H9 (cell line): ENCODE measurements around the gene ZFYVE28. TPM values are rescaled to one million over a fixed set of nuclear protein-coding genes. Genes with fewer than 3 reads are reported as not detected.

ENCODE experiments used
- DNase-seq: peaks from one replicate; pipeline ENCODE4 v3.0.0-alpha.2; 2017
- H2AFZ ChIP-seq: one replicate; pipeline ENCODE4 v1.6.1; 2013; ENCODE audit warnings: mild to moderate bottlenecking, low read length, control low read depth, moderate library complexity
- H2AK5ac ChIP-seq: 2 replicates; pipeline ENCODE4 v1.6.1; 2013; ENCODE audit warnings: low read length, control low read depth, mixed read lengths; ENCODE audit not compliant: insufficient read length
- H2BK120ac ChIP-seq: one replicate; pipeline ENCODE4 v1.6.1; 2013; ENCODE audit warnings: low read depth, mild to moderate bottlenecking, low read length, control low read depth, inconsistent platforms; ENCODE audit not compliant: poor library complexity, severe bottlenecking
- H2BK12ac ChIP-seq: 2 replicates; pipeline ENCODE4 v1.6.1; 2013; ENCODE audit warnings: low read length, control low read depth, mixed read lengths, low read depth; ENCODE audit not compliant: insufficient read length
- H2BK15ac ChIP-seq: 2 replicates; pipeline ENCODE4 v1.6.1; 2013; ENCODE audit warnings: low read depth, low read length, control low read depth
- H2BK20ac ChIP-seq: one replicate; pipeline ENCODE4 v1.6.1; 2013; ENCODE audit warnings: low read depth, mild to moderate bottlenecking, low read length, control low read depth, inconsistent platforms; ENCODE audit not compliant: poor library complexity, severe bottlenecking
- H2BK5ac ChIP-seq: 2 replicates; pipeline ENCODE4 v1.6.1; 2013; ENCODE audit warnings: low read length, control low read depth, mixed read lengths; ENCODE audit not compliant: insufficient read length
- H3K14ac ChIP-seq: 2 replicates; pipeline ENCODE4 v1.6.1; 2013; ENCODE audit warnings: low read length, control low read depth; ENCODE audit not compliant: insufficient read depth
- H3K18ac ChIP-seq: 2 replicates; pipeline ENCODE4 v1.6.1; 2013; ENCODE audit warnings: low read depth, mild to moderate bottlenecking, mixed read lengths, low read length, control low read depth; ENCODE audit not compliant: insufficient read length
- H3K23ac ChIP-seq: 2 replicates; pipeline ENCODE4 v1.6.1; 2013; ENCODE audit warnings: low read length, control low read depth, mixed read lengths, low read depth; ENCODE audit not compliant: insufficient read length
- H3K23me2 ChIP-seq: 2 replicates; pipeline ENCODE4 v1.6.1; 2013; ENCODE audit warnings: low read depth, mild to moderate bottlenecking, mixed read lengths, low read length, control low read depth; ENCODE audit not compliant: insufficient read length, poor library complexity, severe bottlenecking
- H3K27ac ChIP-seq: 2 replicates; pipeline ENCODE4 v1.5.1; 2013; ENCODE audit warnings: low read length, control low read depth, mixed read lengths, low read depth; ENCODE audit not compliant: insufficient read length
- H3K27me3 ChIP-seq: 2 replicates; pipeline ENCODE4 v1.6.1; 2013; ENCODE audit warnings: low read length, control low read depth, inconsistent platforms; ENCODE audit not compliant: insufficient read depth
- H3K4ac ChIP-seq: 2 replicates; pipeline ENCODE4 v1.6.1; 2013; ENCODE audit warnings: low read depth, mild to moderate bottlenecking, control low read depth, inconsistent platforms, low read length, moderate library complexity
- H3K4me1 ChIP-seq: 2 replicates; pipeline ENCODE4 v1.6.1; 2013; ENCODE audit warnings: low read length, control low read depth, inconsistent platforms; ENCODE audit not compliant: insufficient read depth
- H3K4me2 ChIP-seq: 2 replicates; pipeline ENCODE4 v1.6.1; 2013; ENCODE audit warnings: low read length, control low read depth, mixed read lengths; ENCODE audit not compliant: insufficient read length, insufficient read depth
- H3K56ac ChIP-seq: 2 replicates; pipeline ENCODE4 v1.6.1; 2013; ENCODE audit warnings: low read depth, mild to moderate bottlenecking, mixed read lengths, low read length, control low read depth; ENCODE audit not compliant: insufficient read length
- H3K79me1 ChIP-seq: 2 replicates; pipeline ENCODE4 v1.6.1; 2013; ENCODE audit warnings: low read depth, mild to moderate bottlenecking, moderate library complexity, low read length, control low read depth, inconsistent platforms; ENCODE audit not compliant: insufficient read depth, poor library complexity, severe bottlenecking
- H3K79me2 ChIP-seq: 2 replicates; pipeline ENCODE4 v1.6.1; 2013; ENCODE audit warnings: low read length, control low read depth, inconsistent platforms; ENCODE audit not compliant: insufficient read depth
- H3K9ac ChIP-seq: 2 replicates; pipeline ENCODE4 v1.6.1; 2013; ENCODE audit warnings: low read length, control low read depth, mixed read lengths; ENCODE audit not compliant: insufficient read length; ENCODE audit errors: extremely low read depth
- H3K9me3 ChIP-seq: one replicate; pipeline ENCODE4 v1.6.1; 2013; ENCODE audit warnings: low read depth, low read length, inconsistent platforms; ENCODE audit not compliant: control insufficient read depth
- H3T11ph ChIP-seq: one replicate; pipeline ENCODE4 v1.6.1; 2013; ENCODE audit warnings: mild to moderate bottlenecking, low read length, control low read depth, inconsistent platforms
- H4K20me1 ChIP-seq: one replicate; pipeline ENCODE4 v1.6.1; 2013; ENCODE audit not compliant: control insufficient read depth, insufficient read length, insufficient read depth
- H4K5ac ChIP-seq: 2 replicates; pipeline ENCODE4 v1.6.1; 2013; ENCODE audit warnings: low read depth, mild to moderate bottlenecking, mixed read lengths, low read length, control low read depth; ENCODE audit not compliant: insufficient read length
- H4K8ac ChIP-seq: replicated peaks from 2 replicates; pipeline ENCODE4 v1.6.1; 2013; ENCODE audit warnings: low read length, control low read depth, mixed read lengths, low read depth; ENCODE audit not compliant: insufficient read length
- H4K91ac ChIP-seq: 2 replicates; pipeline ENCODE4 v1.6.1; 2013; ENCODE audit warnings: low read depth, mild to moderate bottlenecking, moderate library complexity, mixed read lengths, low read length, control low read depth; ENCODE audit not compliant: insufficient read length
- H3K27ac Mint-ChIP-seq, 3 experiments: 2 replicates in 2 of 3; 3 replicates in 1 of 3; pipeline ENCODE4 v1.8.0; 2020 to 2021; ENCODE audit warnings: mixed read lengths in 3 of 3, mild to moderate bottlenecking in 1 of 3, moderate library complexity in 1 of 3
- H3K27me3 Mint-ChIP-seq: 2 replicates; pipeline ENCODE4 v1.8.0; 2021; ENCODE audit warnings: low read depth, mild to moderate bottlenecking, moderate library complexity, mixed read lengths
- H3K36me3 Mint-ChIP-seq, 3 experiments: 2 replicates in 2 of 3; 3 replicates in 1 of 3; pipeline ENCODE4 v1.8.0; 2020 to 2021; ENCODE audit warnings: low read depth in 3 of 3, mixed read lengths in 3 of 3; ENCODE audit not compliant: insufficient read depth in 1 of 3
- H3K4me1 Mint-ChIP-seq, 2 experiments: 2 replicates each; pipeline ENCODE4 v1.8.0; 2020; ENCODE audit warnings: mixed read lengths in 2 of 2
- H3K4me3 Mint-ChIP-seq, 2 experiments: 2 replicates in 1 of 2; 3 replicates in 1 of 2; pipeline ENCODE4 v1.8.0; 2020 to 2021; ENCODE audit warnings: mild to moderate bottlenecking in 2 of 2, mixed read lengths in 2 of 2, moderate library complexity in 1 of 2
- H3K9me3 Mint-ChIP-seq, 2 experiments: 2 replicates in 1 of 2; 3 replicates in 1 of 2; pipeline ENCODE4 v1.8.0; 2020; ENCODE audit warnings: mild to moderate bottlenecking in 2 of 2, mixed read lengths in 2 of 2, moderate library complexity in 1 of 2
- WGBS: extraction: QIAGEN DNeasy Blood & Tissue Kit; methylation state at CpG from one replicate; pipeline ENCODE4 v1.1.7; 2013; ENCODE audit warnings: missing lambda C conversion rate, low lambda C conversion rate, mixed read lengths; ENCODE audit not compliant: insufficient read length; ENCODE audit errors: extremely low coverage; 5-methylcytosine and 5-hydroxymethylcytosine counted together
- total RNA-seq: library from RNA; stranded (reverse); gene quantifications from 2 replicates; pipeline ENCODE4 v1.2.1, GENCODE V29; 2021
- TF ChIP-seq, protein P1 (sequence below): fragments of 200-600 bp; sonication (generic); conservative IDR thresholded peaks from 3 replicates; pipeline ENCODE4 v1.8.0; 2021; ENCODE audit warnings: antibody characterized with exemption, mild to moderate bottlenecking

Gene ZFYVE28
- total RNA-seq, 1 experiment from 2014 or later, result 0.98 TPM

- Histone ChIP-seq H3K9me3 (no peaks in the 10 kb centered on the region), H3K56ac (no peak overlapping the region), H3K27me3 (no peaks in the 10 kb centered on the region), H3K27ac (no peak overlapping the region), H2BK120ac (no peak overlapping the region), H4K20me1 (no peaks in the 10 kb centered on the region), H4K8ac (no peak overlapping the region), H3T11ph (no peak overlapping the region), H3K9ac (no peak overlapping the region), H4K5ac (no peak overlapping the region), H2BK12ac (no peak overlapping the region), H3K4me1 (no peaks in the 10 kb centered on the region; the same call in 1 of the 2 replicates), H2AK5ac (no peak overlapping the region), H2BK20ac (no peak overlapping the region), H2BK15ac (no peak overlapping the region), H3K14ac (no peak overlapping the region), H3K23me2 (no peaks in the 10 kb centered on the region), H3K18ac (no peak overlapping the region), H3K79me2 (no peaks in the 10 kb centered on the region), H2AFZ (no peak overlapping the region), H4K91ac (no peak overlapping the region), H2BK5ac (no peak overlapping the region), H3K23ac (no peak overlapping the region), H3K4ac (no peak overlapping the region), H3K79me1 (no peaks in the 10 kb centered on the region), H3K4me2 (no peak overlapping the region)
- TF ChIP-seq, protein P1, sequence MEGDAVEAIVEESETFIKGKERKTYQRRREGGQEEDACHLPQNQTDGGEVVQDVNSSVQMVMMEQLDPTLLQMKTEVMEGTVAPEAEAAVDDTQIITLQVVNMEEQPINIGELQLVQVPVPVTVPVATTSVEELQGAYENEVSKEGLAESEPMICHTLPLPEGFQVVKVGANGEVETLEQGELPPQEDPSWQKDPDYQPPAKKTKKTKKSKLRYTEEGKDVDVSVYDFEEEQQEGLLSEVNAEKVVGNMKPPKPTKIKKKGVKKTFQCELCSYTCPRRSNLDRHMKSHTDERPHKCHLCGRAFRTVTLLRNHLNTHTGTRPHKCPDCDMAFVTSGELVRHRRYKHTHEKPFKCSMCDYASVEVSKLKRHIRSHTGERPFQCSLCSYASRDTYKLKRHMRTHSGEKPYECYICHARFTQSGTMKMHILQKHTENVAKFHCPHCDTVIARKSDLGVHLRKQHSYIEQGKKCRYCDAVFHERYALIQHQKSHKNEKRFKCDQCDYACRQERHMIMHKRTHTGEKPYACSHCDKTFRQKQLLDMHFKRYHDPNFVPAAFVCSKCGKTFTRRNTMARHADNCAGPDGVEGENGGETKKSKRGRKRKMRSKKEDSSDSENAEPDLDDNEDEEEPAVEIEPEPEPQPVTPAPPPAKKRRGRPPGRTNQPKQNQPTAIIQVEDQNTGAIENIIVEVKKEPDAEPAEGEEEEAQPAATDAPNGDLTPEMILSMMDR, result no peak
- peaks cover 0 to 4% of the 10 kb centered on the region in 2 experiments; a peak in 3 of 4 replicates for H3K4me1 Mint-ChIP-seq
- H3K9me3 Mint-ChIP-seq, result no peaks in the 10 kb centered on the region
- no peaks in the 10 kb centered on the region for H3K36me3 Mint-ChIP-seq
- no peak overlapping the region for H3K4me3 Mint-ChIP-seq
- no peaks in the 10 kb centered on the region; the same call in 1 of the 2 replicates for H3K27me3 Mint-ChIP-seq
- no CpG with 5 or more reads among the region's 20 CpGs for WGBS
- no peak overlapping the region for H3K27ac Mint-ChIP-seq
- DNase-seq, result no peak
Observed at GRCh38 chr4:2442175-2442993, 23.9 kb upstream of the ZFYVE28 start.
